GM18909 (cell line): ENCODE measurements around the gene ARMCX4.
"Not testable (repeated sequence)": the region's sequence is repeated elsewhere in the genome, so short reads cannot be mapped to it uniquely, and the experiment has no call there.

Source experiments
- ATAC-seq: cut with Tn5 transposase; IDR thresholded peaks from one replicate; pipeline ENCODE4 v1.9.1; 2021; ENCODE audit warnings: mild to moderate bottlenecking; ENCODE audit not compliant: unreplicated experiment, poor library complexity

Gene ARMCX4

DNA sequence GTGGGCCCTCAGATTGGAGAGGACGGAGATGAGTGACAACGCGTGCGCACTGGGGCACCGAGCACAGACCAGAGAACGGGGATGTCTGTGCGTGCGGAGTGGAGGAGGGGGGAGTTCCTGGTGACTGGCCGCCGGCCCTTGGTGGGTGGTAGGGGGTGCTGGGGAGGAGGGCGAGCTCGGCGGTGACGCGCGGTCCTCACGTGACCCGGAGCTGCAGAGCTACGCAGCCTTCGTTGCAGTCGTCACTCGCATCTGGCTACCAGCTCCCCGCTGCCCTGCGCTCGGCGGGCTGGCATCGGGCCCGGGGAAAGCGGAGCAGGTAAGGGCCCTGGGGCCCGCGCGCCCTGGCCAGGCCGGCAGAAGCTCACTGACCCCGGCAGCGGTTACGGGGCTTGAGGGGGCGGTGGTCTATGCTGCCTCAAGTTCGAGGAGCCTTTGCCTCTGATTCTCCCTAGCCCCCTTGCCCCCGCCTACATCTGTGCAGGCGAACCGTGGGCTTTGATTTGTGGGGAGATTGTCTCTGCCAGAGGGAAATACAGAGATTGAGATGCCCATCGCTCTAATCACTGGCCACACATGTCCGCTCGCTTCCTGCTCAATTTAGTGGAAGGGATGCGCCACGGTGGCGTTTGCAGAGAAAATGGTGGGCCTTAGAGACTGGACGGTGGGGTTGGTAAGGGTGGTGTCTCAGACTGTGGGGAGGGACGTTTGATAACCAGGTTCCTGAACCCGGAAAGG lies at the start of gene ARMCX4:
Gene ARMCX4, plus strand, starts transcription at position 245 of the 738 bp plus-strand sequence. CDS start 3,134 bp downstream, outside the sequence.
- no peak for ATAC-seq

DNA sequence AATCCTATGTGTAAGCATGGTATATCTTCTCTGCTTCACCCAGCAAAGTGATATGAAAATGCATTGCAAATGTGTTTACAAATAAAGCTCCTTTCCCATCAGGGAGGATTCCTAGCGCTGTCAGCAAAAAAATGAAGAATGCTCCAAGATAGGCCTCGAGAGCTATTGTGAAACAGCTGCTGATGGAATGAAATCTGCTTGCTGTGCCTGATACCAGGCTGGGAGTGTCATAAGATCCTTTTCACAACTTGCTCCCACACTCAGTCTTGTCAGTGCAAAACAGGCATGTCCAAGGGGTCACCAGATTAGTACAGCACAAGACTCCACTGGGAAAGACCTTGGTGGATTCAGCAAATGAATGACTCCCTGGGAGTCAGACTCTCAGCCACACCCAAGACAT lies 43.2 kb upstream of the ARMCX4 start:
- no peak for ATAC-seq

DNA sequence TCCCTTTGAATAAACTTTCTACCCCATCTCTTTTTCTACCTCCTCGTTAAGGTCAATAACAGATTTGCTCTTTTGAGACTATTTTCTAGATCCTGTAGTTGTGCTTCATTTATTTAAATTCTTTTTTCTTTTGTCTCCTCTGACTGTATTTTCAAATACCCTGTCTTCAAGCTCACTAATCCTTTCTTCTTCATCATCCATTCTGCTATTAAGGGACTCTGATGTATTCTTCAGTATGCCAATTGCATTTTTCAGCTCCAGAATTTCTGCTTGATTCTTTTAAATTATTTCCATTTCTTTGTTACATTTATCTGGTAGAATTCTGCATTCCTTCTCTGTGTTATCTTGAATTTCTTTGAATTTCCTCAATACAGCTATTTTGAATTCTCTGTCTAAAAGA lies 36.0 kb upstream of the ARMCX4 start:
- ATAC-seq = no peak

DNA sequence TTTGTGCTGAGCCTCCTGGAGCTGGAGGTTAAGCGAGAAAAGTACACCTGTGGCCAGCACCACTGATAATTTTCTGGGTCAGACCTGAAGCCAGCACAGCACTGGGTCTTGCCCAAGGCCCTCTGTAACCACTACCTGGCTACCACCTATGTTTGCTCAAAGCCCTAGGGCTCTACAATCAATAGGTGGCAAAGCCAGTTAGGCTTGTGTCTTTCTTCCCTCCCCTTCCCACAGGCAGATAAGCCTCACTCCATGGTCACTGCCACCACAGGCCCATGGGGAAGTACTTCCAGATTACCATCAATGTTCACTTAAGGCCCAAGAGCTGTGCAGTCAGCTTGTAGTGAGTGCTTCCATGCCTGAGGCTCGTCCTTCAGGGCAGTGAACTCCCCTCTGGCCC lies 35.2 kb upstream of the ARMCX4 start:
- ATAC-seq = no peak

DNA sequence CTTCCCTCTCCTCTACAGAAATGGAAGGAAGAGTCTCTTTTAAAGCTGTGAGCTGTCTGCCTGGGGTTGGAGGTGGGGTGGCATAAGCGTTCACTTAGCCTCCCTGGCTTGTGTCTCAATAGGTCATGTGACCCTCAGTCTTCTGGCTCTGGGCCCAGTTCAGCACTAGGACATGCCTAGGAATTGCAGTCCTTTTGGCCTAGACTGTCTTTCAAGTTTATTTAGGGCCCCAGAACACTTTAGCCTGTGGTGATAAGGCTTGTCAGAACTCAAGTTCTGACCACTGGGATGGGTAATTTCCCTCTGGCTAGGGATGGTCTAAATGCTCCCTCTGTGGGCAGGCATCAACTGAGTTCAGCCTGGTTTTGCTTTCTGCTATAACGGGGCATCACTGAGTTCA lies 34.3 kb upstream of the ARMCX4 start:
- ATAC-seq = no peak

DNA sequence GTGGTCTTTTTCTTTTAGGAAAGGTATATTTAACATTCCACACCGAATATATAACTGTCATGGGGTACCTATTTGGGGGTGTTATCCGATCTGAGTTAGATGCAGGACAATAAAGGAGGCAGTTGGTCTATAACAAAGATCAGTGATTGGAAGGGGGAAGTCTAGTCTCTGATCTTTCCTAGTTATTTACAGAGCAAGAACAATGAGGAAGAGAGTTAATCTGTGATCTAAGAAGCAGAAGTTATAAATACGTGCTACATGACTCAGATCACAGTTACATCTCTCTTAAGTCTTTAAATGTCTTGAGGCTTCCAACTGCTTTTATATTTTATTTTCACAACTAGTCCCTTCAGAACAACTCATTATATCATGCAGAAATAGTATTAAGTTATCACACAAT lies 33.2 kb upstream of the ARMCX4 start:
- ATAC-seq = no peak

DNA sequence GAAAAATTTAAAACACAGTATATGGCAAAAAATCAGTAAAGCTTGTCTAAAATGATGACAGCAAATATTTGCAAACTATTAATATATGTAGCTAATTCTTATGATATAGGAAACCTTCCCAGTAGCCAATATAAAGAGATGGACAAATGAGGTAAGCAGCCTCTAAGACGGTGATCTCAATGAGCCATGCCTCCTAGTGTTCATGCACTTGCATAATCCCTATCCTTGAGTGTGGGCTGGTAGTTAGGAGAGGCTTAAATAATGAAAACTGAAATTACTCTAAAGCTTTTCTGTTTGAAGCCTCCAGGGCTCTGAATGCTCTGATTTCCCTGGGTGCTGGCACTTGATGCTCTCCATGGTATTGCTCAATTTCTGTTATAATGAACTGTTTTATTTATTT lies 24.6 kb upstream of the ARMCX4 start:
- no peak for ATAC-seq

DNA sequence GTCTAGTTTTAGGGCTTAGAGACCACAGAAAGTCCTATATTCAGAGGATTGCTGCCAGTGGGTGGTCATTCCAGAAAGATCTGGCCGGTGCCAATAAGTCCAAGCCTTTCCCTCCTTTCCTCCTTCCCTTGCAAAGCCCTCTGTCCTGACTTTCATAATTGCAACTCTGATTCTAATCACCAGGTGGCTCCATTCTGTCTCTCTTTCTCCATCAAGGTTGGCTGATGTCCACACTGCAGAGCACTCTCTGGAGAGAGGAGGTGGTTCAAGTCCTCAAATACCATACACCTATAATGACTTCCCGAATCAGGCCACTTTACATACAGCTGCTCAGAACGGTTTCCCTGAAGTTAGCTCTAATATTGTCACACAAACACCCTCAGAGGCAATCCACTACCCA lies 22.4 kb upstream of the ARMCX4 start:
- peak; percentile 71 for ATAC-seq

DNA sequence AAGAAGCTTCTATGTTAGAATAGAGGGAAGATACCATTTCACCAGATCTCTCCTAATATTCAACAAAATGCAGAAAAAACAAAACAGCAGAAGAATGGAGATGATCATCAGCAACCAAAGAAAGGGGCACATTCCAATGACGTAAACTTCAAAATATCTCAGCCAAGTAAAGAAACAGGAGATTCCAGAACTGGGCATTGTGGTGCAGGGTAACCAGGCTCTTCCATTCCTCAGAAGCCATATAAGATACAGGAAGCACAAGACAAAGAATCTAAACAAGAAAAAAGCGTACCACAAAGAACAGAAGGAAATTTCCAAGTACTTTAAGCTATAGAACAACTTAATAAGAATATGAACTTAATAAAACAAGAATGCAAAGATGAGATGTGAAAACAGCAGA lies 6.9 kb upstream of the ARMCX4 start:
- ATAC-seq = no peak

DNA sequence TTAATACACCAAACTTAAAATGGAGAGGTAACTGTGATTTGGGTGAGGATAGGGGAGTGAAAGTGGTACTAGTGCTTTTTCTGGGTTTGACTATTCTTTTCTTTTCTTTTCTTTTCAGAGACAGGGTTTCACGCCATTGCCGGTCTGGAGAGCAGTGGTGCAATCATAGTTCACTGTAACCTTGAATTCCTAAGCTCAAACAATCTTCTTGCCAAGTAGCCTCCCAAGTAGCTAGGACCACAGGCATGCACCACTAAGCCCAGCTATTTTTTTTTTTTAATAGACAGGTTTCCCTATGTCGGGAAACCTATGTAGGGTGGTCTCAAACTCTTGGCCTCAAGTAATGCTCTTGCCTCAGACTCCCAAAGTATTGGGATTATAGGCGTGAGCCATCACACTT lies 3.0 kb upstream of the ARMCX4 start:
- no peak for ATAC-seq

DNA sequence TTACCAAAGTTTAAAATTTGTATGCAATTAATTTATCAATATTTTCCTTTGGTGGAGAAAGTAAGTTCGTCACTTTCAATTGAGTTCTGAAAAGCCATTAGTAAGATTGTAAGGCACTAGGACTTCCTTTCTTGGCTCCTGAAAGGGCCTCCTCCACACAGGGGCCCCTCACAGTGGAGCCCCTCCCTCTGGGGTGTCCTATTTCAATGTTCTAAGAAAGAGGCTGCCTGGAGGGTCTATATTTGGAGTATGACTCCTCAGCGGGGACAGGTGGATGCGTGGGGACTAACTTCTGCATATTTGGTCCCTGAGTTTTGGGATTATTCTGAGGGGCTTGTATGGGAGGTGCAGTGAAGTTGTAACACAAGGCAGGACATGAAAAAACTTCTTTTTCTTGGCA lies 1.6 kb upstream of the ARMCX4 start:
- ATAC-seq = no peak

DNA sequence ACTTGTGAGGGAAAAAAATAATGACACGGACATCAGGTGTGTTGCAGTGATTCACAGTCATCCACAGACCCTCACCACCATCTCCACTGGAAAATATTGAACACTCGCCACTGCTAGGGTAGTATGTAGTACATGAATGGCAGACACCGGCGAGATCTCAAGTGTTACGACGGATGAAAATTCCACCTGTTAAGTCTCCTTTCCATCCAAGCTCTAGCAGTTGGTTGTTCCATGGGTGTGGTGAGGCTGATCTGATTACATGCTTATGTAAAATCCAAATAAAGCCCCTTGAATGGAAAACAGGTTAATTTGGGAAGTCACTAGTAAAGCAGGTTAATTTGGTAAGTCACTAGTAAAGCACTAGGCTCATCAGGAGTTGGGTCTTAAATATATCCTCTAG lies 1.1 kb upstream of the ARMCX4 start:
- ATAC-seq = no peak

DNA sequence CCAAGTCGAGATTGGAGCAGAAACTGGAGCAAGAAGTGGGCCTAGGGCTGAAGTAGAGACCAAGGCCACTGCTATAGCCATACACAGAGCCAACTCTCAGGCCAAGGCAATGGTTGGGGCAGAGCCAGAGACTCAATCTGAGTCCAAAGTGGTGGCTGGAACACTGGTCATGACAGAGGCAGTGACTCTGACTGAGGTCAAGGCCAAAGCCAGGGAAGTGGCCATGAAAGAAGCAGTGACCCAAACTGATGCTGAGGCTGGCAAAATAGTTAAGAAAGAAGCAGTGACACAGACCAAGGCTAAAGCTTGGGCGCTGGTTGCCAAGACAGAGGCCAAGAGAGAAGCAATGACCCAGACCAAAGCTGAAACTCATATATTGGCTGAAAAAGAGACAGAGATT lies 3.5 kb downstream of the ARMCX4 start:
- no peak for ATAC-seq

DNA sequence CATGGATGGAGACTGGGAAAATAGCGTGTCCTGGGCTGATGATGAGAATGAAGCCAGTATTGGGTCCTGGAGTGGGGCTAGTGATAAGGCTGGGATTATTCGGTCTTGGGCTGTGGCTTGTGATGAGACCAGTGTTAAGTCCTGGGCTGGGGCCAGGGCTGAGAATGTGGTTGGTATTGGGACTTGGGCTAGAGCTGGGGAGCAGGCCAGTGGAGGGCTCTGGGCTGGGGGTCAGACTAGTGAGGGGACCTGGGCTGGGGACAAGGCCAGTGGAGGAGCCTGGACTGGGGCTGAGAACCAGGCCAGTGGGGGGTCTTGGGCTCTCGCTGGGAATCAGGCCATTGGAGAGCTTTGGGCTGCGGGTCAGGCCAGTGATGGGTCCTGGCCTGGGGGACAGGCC lies 6.7 kb downstream of the ARMCX4 start:
- no peak for ATAC-seq

DNA sequence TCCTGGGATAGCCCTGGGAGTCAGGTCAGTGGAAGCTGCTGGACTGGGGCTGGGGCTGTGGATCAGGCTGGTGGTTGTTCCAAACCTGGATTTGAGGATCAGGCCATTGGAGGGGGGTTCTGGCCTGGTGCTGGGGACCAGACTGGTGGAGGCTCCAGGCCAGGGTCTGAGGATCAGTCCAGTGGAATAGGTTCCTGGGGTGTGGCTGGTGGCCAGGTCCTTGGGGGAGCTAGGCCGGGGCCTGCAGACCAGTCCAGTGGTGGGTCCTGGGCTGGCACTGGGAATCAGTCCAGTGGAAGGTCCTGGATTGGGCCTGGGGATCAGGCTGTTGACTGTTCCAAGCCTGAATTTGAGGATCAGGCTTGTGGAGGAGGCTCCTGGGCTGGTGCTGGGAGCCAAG lies 8.0 kb downstream of the ARMCX4 start:
- no peak for ATAC-seq

DNA sequence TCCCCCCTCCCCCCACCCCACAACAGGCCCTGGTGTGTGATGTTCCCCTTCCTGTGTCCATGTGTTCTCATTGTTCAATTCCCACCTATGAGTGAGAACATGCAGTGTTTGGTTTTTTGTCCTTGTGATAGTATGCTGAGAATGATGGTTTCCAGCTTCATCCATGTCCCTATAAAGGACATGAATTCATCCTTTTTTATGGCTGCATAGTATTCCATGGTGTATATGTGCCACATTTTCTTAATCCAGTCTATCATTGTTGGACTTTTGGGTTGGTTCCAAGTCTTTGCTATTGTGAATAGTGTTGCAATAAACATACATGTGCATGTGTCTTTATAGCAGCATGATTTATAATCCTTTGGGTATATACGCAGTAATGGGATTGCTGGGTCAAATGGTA lies 17.7 kb downstream of the ARMCX4 start:
- ATAC-seq = not testable (repeated sequence)

DNA sequence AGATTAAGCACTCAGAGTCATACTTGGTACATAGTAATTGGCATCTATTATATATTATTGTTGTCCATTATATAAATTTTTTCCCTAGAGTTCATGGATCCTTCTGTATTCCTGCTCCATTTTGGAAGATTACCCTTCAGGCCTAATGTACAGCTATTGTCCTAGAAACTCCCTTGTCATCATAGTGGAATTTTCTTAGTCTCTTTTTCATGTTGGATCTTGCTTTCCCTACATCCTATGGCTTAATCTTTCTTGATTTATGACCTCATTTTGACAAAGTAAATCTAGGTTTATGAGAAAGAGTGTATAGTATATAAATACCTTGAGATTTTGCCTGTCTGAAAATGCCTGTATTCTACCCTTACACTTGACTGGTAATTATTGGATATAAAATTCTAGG lies 22.1 kb downstream of the ARMCX4 start:
- ATAC-seq = no peak

DNA sequence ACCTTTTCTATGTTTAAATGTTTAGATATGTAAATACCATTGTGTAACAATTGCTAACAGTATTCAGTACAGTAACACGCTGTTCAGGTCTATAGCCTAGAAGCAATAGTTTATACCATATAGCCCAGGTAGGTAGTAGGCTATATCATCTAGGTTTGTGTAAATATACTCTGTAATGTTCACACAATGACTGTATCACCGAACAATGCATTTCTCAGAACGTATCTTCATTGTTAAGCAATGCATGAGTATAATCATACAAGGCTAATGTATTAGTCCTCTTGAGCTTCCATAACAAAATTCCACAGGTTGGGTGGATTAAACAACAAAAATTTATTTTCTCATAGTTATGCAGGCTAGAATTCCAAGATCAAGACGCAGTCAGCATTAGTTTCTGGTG lies 22.7 kb downstream of the ARMCX4 start:
- ATAC-seq = no peak

DNA sequence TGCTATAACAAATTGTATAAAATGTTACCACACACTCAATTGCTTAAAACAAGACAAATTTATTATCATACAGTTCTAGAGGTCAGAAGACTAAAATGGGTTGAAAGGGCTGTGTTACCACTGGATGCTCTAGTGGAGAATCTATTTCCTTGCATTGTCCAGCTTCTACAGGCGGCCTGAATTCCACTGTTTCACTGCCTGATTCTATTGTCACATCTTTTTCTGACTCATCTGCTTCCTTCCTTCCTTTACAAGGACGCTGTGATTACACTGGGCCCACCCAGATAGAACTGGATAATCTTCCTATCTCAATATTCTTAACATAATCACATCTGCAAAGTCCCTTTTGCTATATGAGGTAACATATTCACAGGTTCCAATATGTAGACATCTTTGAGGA lies 45.7 kb downstream of the ARMCX4 start:
- ATAC-seq = no peak
